HEK293 (cell line): ENCODE results near the gene BOD1L2.

Experiments
- AEBP2 ChIP-seq: fragments of 450-650 bp; formaldehyde crosslinking; IDR thresholded peaks from 2 replicates; pipeline ENCODE4 v1.5.1; 2016; ENCODE audit warnings: missing biosample characterization, missing genetic modification characterization, borderline replicate concordance
- CTCF ChIP-seq: fragments of 450-650 bp; formaldehyde crosslinking; IDR thresholded peaks from 2 replicates; pipeline ENCODE4 v1.5.1; 2016; ENCODE audit warnings: missing biosample characterization, missing genetic modification characterization

- TF ChIP-seq CTCF (no peak), AEBP2 (tag by site-specific recombination) (no peak)
Observed at GRCh38 chr18:57146956-57147636, at the start of gene BOD1L2.
